ENCODE data around the gene FUZ. TPM values are rescaled to one million over a fixed set of nuclear protein-coding genes. Genes with fewer than 3 reads are reported as not detected.

Gene FUZ
- total RNA-seq, 3 donors from 2014 or later: 6.6 to 21.0 (median 11.9) TPM

GRCh38 chr19:49832556-49832955 lies 19.5 kb upstream of the FUZ start:
- no peaks in the 10 kb centered on the region for H3K4me1 ChIP-seq (ENCODE audit: low read depth)
- no peak for ATAC-seq

GRCh38 chr19:49831592-49831991 lies 18.5 kb upstream of the FUZ start:
- H3K36me3 ChIP-seq (ENCODE audit: low read depth): peaks cover 10% of the 10 kb centered on the region
- no peak for TF ChIP-seq CTCF (IDR thresholded peaks at IDR 0.05)
- intact Hi-C loops (cut with DNase I, micrococcal nuclease): no loop called here
- H3K4me1 ChIP-seq (ENCODE audit: low read depth): no peaks in the 10 kb centered on the region
- no peak overlapping the region for H3K4me3 ChIP-seq
- DNase-seq (no peak), ATAC-seq (no peak)
- no peaks in the 10 kb centered on the region for H3K9me3 ChIP-seq

More at GRCh38 chr19:49832556-49832955, 19.5 kb upstream of the FUZ start:
- TF ChIP-seq CTCF (IDR thresholded peaks at IDR 0.05): no peak
- Histone ChIP-seq H3K9me3 (no peaks in the 10 kb centered on the region), H3K4me3 (no peak overlapping the region), H3K36me3 (ENCODE audit: low read depth) (peaks cover 10% of the 10 kb centered on the region)
- intact Hi-C loops (cut with DNase I, micrococcal nuclease): no loop called here
- no peak for DNase-seq

GRCh38 chr19:49830766-49831165 lies 17.7 kb upstream of the FUZ start:
- H3K4me1 ChIP-seq (ENCODE audit: low read depth): no peaks in the 10 kb centered on the region
- intact Hi-C loops (cut with DNase I, micrococcal nuclease): no loop called here
- peaks cover 10% of the 10 kb centered on the region for H3K36me3 ChIP-seq (ENCODE audit: low read depth)
- no peak overlapping the region for H3K4me3 ChIP-seq
- no peak for TF ChIP-seq CTCF (IDR thresholded peaks at IDR 0.05)
- ATAC-seq (no peak), DNase-seq (no peak)
- H3K9me3 ChIP-seq: no peaks in the 10 kb centered on the region

- no peak for TF ChIP-seq CTCF (IDR thresholded peaks at IDR 0.05)
- Histone ChIP-seq H3K9me3 (no peaks in the 10 kb centered on the region), H3K4me3 (no peak overlapping the region), H3K36me3 (ENCODE audit: low read depth) (peaks cover 4% of the 10 kb centered on the region), H3K4me1 (ENCODE audit: low read depth) (no peaks in the 10 kb centered on the region)
- intact Hi-C loops (cut with DNase I, micrococcal nuclease): no loop called here
- no peak for ATAC-seq
- no peak for DNase-seq
These were observed 16.6 kb upstream of the FUZ start for GRCh38 chr19:49829721-49830120.

- intact Hi-C loops (cut with DNase I, micrococcal nuclease): no loop called here
- Histone ChIP-seq H3K4me3 (no peak overlapping the region), H3K9me3 (no peaks in the 10 kb centered on the region), H3K4me1 (ENCODE audit: low read depth) (no peaks in the 10 kb centered on the region), H3K36me3 (ENCODE audit: low read depth) (peaks cover 4% of the 10 kb centered on the region)
- ATAC-seq: no peak
- DNase-seq: no peak
- TF ChIP-seq CTCF (IDR thresholded peaks at IDR 0.05): no peak
These were observed 16.1 kb upstream of the FUZ start for GRCh38 chr19:49829200-49829599.

GRCh38 chr19:49827034-49827433 lies 13.9 kb upstream of the FUZ start:
- Histone ChIP-seq H3K4me3 (no peak overlapping the region), H3K9me3 (no peaks in the 10 kb centered on the region), H3K4me1 (ENCODE audit: low read depth) (no peaks in the 10 kb centered on the region), H3K36me3 (ENCODE audit: low read depth) (peaks cover 4% of the 10 kb centered on the region)
- no peak for TF ChIP-seq CTCF (IDR thresholded peaks at IDR 0.05)
- ATAC-seq (no peak), DNase-seq (no peak)
- intact Hi-C loops (cut with DNase I, micrococcal nuclease): no loop called here
